Skin epidermis (tissue), 12 donors: ENCODE measurements around the gene CC2D1A.
"Not testable (repeated sequence)": the region's sequence is repeated elsewhere in the genome, so short reads cannot be mapped to it uniquely, and the experiment has no call there.

Experiments used
- H3K27ac ChIP-seq, 21 experiments: fragments of 200-600 bp; sonication (generic) in 11 of 21; one replicate each; pipeline ENCODE4 v1.5.0; 2020; ENCODE audit warnings: mild to moderate bottlenecking in 3 of 21, inconsistent platforms in 2 of 21, moderate library complexity in 2 of 21
- H3K4me3 ChIP-seq, 7 experiments: fragments of 200-600 bp; sonication (generic) in 2 of 7; one replicate each; pipeline ENCODE4 v1.5.0; 2020; ENCODE audit warnings: inconsistent platforms in 2 of 7, mild to moderate bottlenecking in 2 of 7, moderate library complexity in 1 of 7

The CC2D1A gene

DNA sequence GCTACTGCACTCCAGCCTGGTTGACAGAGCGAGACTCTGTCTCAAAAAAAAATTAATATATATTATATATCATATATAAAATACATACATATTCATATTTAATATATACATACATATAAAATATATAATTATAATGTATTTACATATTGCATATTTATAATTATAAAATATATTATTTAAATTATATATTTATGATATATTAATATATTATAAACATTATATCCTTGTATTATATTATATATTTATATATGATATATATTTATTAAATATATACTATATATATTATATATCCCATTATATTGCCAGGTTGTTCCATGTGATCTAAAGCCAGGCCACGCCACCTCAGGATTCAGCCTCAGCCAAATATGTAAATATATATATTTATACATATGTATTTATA, 9.8 kb upstream of the CC2D1A start:
- no peak overlapping the region for H3K4me3 ChIP-seq

DNA sequence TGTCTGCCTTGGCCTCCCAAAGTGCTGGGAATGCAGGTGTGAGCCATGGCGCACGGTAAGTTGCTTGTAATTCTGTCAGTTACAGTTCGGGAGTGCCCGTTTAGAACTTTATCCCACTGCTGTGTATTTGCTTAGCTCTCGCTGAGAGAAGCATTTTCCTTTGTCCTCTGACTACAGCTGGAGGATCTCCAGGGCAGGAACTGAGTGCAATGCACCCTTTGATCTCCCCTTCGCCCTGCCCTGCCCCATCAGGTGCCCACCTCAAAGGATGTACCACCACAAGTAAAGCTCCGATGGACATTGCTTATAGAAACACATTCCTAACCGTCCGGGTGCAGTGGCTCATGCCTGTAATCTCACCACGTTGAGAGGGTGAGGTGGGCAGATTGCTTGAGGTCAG, 6.6 kb upstream of the CC2D1A start:
- H3K4me3 ChIP-seq: no peak overlapping the region
- H3K27ac ChIP-seq: no peak overlapping the region

More for the DNA sequence above, 9.8 kb upstream of the CC2D1A start:
- no peak overlapping the region for H3K27ac ChIP-seq

DNA sequence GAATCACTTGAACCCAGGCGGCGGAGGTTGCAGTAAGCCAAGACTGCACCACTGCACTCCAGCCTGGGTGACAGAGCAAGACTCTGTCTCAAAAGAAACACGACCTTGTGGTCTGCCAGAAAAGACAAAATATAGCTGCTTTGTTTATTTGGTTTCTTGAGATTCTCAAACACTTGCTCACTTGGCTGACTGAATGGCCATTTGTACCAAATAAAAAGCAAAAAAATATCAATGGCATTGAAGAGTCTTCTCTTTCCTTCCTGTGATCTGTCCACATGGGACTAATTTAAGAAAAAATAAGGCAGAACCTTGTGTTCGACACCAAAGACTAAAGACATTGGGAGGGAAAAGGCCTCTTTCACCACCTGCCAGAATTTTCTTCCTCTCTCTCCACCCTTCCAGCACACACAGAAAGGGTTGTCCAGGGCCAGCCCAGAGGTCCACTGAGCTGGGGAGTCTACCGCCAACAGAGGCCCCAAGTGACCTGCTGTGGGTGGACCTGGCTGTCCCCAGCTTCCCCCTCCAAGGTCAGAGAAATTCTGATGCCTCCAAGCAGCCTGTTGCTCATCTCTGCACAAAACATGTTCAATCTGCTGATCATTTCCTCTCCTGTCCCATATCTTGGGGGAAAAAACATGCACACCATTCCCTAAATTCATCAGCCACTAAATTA, 6.0 kb upstream of the CC2D1A start:
- Histone ChIP-seq H3K27ac (no peak overlapping the region), H3K4me3 (no peak overlapping the region)

DNA sequence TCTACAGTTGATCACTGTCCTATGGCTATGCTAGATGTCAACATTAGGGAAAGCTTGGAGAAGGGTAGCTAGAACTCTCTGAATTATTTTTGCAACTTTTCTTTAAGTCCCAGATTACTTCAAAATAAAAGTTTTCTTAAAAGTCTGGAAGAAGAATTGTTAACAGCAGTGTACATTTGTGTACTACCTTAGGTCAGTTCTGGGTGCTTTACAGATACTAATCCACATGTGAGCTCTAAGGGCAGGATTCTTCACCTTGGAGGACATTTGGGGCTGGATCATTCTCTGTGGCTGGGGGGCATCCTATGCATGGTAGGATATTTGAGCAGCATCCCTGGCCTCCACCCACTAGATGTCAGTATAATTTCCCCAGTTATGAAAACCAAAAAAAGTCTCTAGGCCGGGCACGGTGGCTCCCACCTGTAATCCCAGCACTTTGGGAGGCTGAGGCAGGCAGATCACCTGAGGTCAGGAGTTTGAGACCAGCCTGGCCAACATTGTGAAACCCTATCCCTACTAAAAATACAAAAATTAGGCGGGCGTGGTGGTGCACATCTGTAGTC, 2.9 kb upstream of the CC2D1A start:
- no peak overlapping the region for H3K27ac ChIP-seq
- H3K4me3 ChIP-seq: no peak overlapping the region

DNA sequence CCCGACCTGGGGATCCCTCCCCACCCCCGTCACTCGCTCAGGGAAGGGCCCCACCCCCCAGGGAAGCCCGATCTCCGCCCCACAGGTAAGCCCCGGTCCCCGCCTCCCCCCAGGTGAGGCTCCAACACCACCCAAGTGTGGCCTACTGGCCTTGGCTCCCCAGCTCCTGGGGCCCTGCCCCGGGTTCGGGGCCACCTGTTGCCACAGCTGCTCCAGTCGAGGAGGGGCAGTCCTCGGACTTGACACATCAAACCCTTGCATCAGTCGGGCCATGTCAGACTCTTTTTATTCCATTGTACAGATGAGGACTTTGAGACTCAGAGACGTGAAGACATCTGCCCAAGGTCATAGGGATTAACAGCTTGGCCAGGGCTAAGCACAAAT, 512 bp downstream of the CC2D1A start:
- H3K27ac ChIP-seq: peak overlapping the region; percentile 51 to 95 (median 90)
- peak overlapping the region; percentile 59 to 98 (median 84) for H3K4me3 ChIP-seq

DNA sequence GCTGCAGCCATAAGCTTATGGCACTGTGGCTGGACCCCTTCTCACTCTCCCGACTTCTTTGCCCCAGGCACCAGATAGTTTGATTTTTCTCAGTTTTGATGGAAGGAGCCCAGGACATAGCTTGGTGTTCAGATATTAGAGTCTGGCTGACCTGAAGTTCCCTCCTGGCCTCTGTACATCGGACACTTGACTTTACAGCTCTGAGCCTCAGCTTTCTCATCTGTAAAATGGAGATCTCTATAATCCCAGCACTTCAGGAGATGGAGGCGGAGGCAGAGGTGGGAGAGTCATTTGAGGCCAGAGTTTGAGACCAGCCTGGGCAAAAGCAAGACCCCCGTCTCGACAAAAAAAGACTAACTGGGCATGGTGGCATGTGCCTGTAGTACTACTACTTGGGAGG, 909 bp downstream of the CC2D1A start:
- Histone ChIP-seq H3K27ac (peak overlapping the region in 12 of 21 experiments; percentile 81 to 95 (median 94)), H3K4me3 (peak overlapping the region; percentile 59 to 98 (median 84))

DNA sequence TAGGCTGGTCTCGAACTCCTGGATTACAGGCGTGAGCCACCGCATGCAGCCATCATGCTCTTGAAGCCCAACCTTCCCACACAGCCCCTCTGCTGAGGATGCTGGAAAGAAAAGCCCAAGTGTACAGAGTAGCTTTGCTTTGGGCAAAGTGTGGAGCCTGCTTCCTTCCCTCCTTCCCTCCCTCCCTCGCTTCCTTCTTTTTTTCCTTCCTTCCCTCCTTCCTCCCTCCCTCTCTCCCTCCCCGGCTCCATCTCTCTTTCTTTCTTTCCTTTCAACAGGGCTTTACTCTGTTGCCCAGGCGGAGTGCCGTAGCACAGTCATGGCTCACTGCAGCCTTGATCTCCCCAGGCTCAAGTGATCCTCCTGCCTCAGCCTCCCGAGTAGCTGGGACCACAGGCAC, 2.7 kb downstream of the CC2D1A start:
- no peak overlapping the region for H3K27ac ChIP-seq

DNA sequence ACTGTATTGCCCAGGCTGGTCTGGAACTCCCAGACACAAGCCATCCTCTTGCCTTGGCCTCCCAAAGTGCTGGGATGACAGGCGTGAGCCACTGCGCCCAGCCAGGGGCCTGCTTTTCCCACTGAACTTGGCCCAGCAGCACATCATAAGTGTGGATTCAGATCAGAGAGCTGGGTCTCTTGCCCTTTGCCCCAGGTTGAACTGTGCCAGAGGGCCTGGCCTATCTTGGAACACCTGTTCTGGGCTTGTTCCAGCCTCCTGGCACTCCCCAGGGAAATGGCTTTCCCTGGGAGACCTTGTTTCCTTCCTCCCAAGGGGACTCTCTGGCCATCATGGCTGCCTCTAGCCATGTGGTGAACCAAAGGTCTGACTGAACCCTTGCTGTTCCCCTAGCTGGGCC, 3.4 kb downstream of the CC2D1A start:
- Histone ChIP-seq H3K27ac (no peak overlapping the region), H3K4me3 (no peak overlapping the region)

More for the DNA sequence above, 2.7 kb downstream of the CC2D1A start:
- H3K4me3 ChIP-seq: no peak overlapping the region

GRCh38 chr19:13913352-13913751, 7.4 kb downstream of the CC2D1A start:
- Histone ChIP-seq H3K27ac (no peak overlapping the region), H3K4me3 (no peak overlapping the region)

GRCh38 chr19:13914777-13915176, 8.8 kb downstream of the CC2D1A start:
- Histone ChIP-seq H3K27ac (no peak overlapping the region), H3K4me3 (no peak overlapping the region)

GRCh38 chr19:13917888-13918406, 11.9 kb downstream of the CC2D1A start:
- peak overlapping the region in 1 of 21 experiments; percentile 1 for H3K27ac ChIP-seq

DNA sequence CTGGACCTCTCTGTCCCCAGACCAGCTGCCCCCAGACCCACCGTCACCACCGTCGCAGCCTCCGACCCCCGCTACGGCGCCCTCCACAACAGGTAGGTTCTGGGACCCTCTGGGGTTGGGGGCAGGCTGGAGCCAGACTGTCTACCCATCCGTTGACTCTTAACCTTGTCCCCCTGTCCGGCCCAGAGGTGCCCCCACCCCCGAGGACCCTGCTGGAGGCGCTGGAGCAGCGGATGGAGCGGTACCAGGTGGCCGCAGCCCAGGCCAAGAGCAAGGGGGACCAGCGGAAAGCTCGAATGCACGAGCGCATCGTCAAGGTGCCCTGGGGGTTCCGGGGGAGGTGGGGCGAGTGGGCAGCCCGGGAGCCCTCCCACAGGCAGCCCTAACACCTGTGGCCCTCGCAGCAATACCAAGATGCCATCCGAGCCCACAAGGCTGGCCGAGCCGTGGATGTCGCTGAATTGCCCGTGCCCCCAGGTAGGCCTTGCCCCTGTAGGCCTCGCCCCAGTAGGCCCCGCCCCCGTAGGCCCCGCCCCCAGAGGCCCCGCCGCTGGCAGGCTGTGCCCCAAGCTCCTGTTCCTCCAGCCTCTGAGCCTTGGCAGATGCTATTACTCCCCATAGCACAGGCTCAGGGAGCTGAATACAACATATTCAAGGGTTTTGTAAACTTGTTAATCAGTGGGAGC, 12.9 kb downstream of the CC2D1A start:
- Histone ChIP-seq H3K27ac (peak overlapping the region in 1 of 21 experiments; percentile 1), H3K4me3 (no peak overlapping the region)

More at GRCh38 chr19:13917888-13918406, 11.9 kb downstream of the CC2D1A start:
- H3K4me3 ChIP-seq: no peak overlapping the region

DNA sequence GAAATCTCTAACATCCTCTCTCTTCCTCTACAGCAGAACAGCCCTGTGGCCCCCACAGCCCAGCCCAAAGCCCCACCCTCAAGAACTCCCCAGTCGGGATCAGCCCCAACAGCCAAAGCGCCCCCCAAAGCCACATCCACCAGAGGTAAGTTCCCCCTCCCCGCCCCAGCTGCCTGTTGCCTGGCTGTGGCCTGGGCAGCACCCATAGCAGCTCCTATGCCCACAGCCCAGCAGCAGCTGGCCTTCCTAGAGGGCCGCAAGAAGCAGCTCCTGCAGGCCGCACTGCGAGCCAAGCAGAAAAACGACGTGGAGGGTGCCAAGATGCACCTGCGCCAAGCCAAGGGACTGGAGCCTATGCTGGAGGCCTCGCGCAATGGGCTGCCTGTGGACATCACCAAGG, 14.5 kb downstream of the CC2D1A start:
- Histone ChIP-seq H3K4me3 (no peak overlapping the region), H3K27ac (no peak overlapping the region)

DNA sequence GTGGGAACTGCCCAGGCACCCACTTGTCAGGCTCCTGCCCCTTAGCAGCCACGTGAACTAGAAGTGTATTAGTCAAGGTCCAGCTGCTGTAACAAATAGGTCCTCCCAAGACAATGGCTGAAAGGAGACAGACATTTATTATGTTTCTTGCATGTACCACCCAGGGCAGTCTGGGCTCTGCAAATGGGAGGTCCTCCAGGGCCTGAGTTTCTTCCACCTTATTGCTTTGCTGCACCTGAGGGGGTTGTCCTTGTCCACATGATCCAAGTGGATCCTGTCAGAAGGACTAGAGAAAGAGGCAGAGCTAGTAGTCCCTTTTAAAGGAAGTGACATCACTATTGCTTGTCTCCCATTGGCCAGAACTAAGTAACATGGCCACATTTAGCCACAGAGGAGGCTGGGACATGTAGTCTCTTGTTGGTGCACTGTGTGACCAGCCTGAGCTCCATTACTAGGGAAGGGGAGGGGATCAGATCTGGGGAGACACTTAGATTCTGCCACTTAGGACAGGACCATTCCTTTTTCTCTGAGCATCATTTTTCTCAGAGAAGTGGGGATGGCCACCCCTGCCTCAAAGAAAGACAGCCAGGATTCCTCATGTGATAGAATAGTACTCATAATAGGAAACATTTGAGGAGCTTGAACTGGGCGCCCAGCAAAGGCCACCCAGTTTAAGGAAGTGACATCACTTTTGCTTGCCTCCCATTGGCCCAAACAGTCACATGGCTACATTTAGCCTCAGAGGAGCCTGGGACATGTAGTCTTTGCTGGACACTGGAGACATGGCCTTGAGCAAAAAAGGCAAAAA, 15.1 kb downstream of the CC2D1A start:
- no peak overlapping the region for H3K4me3 ChIP-seq
- no peak overlapping the region for H3K27ac ChIP-seq

- H3K27ac ChIP-seq, H3K4me3 ChIP-seq: not testable (repeated sequence)
Measured at GRCh38 chr19:13922118-13922517, 16.1 kb downstream of the CC2D1A start.

DNA sequence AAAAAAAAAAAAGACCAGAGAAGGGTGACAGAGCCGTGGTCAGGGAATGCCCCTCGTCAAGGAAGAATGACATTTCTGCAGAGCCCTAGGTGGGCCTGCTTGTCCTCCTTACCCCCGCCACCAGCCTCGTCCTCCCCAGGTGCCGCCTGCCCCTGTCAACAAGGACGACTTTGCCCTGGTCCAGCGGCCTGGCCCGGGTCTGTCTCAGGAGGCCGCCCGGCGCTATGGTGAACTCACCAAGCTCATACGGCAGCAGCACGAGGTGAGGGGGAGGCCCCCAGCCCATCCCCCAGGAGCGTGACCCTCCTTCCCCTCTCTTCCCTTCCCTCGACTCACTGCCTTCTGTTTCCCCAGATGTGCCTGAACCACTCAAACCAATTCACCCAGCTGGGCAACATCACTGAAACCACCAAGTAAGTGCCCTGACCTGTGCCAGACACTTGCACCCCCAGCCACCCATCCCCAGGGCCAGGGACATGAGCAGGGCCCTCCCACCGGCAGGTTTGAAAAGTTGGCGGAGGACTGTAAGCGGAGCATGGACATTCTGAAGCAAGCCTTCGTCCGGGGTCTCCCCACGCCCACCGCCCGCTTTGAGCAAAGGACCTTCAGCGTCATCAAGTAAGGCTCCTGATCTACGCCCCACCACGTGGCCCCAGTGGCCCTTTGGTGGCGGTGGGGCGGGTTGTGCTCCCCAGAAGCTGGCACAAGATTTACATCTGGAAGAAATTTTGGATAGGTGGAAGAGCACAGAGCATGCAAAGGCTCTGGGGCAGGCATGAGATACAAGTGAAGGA, 17.4 kb downstream of the CC2D1A start:
- Histone ChIP-seq H3K27ac (no peak overlapping the region), H3K4me3 (no peak overlapping the region)

DNA sequence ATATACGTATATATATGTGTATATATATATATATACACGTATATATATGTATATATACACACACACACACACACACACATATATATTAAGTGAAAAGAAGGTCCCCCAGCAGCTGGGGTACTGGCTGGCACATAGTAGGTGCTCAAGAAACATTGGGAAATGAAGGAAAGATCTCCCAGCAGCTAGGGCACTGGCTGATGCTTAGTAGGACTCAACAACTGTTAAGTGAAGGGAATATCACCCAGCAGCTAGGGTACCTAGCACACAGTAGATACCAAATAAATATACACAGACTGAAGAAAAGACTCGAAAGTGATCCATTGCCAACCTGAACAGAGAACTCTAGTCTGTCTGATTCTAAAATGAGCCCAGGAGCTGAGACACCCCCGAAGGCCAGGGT, 20.0 kb downstream of the CC2D1A start:
- Histone ChIP-seq H3K4me3 (no peak overlapping the region), H3K27ac (no peak overlapping the region)

- no peak overlapping the region for H3K27ac ChIP-seq
- no peak overlapping the region for H3K4me3 ChIP-seq
Measured at GRCh38 chr19:13926715-13927114, 20.7 kb downstream of the CC2D1A start.

DNA sequence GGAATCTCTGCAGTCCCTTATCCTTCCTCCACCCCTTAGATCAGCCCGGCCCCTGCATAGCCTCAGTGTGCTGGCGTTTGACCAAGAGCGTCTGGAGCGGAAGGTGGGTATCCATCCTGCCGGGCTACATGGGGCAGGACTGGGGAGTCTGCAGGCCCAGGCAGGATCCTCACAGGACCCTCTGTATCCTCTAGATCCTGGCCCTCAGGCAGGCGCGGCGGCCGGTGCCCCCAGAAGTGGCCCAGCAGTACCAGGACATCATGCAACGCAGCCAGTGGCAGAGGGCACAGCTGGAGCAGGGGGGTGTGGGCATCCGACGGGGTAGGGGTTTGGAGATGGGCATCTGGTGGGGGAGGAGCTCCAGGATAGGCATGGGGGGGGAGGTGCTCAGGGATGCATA, 23.3 kb downstream of the CC2D1A start:
- Histone ChIP-seq H3K27ac (no peak overlapping the region), H3K4me3 (no peak overlapping the region)
